Esophagus (tissue), 2 donors: ENCODE measurements around the gene FHOD3. TPM values are rescaled to one million over a fixed set of nuclear protein-coding genes. Genes with fewer than 3 reads are reported as not detected.

Experiments used
- H3K27ac ChIP-seq, 2 donors: one replicate each; pipeline ENCODE4 v1.5.1; 2013; ENCODE audit warnings: low read depth in 2 of 2, mild to moderate bottlenecking in 2 of 2, inconsistent platforms in 1 of 2, low read length in 1 of 2, moderate library complexity in 1 of 2
- H3K27me3 ChIP-seq, 2 donors: one replicate each; pipeline ENCODE4 v1.6.1; 2013; ENCODE audit warnings: low read length in 2 of 2, control low read depth in 1 of 2, mild to moderate bottlenecking in 1 of 2; ENCODE audit not compliant: insufficient read depth in 2 of 2, control insufficient read depth in 1 of 2
- H3K36me3 ChIP-seq, 2 donors: one replicate each; pipeline ENCODE4 v1.6.1; 2013; ENCODE audit warnings: low read length in 1 of 2; ENCODE audit not compliant: control insufficient read depth in 2 of 2, insufficient read depth in 2 of 2
- H3K4me1 ChIP-seq, 2 donors: one replicate each; pipeline ENCODE4 v1.6.1; 2013; ENCODE audit warnings: low read length in 1 of 2; ENCODE audit not compliant: control insufficient read depth in 2 of 2, insufficient read depth in 2 of 2
- H3K4me3 ChIP-seq, 2 donors: one replicate each; pipeline ENCODE4 v1.5.1; 2013; ENCODE audit warnings: low read length in 2 of 2, mild to moderate bottlenecking in 2 of 2, low read depth in 1 of 2, moderate library complexity in 1 of 2
- H3K9me3 ChIP-seq, 2 donors: one replicate each; pipeline ENCODE4 v1.6.1; 2013; ENCODE audit warnings: mild to moderate bottlenecking in 2 of 2, low read depth in 1 of 2, low read length in 1 of 2, moderate library complexity in 1 of 2; ENCODE audit not compliant: control insufficient read depth in 2 of 2, insufficient read depth in 1 of 2
- WGBS, 2 donors: extraction: QIAGEN DNeasy Blood & Tissue Kit; methylation state at CpG; one replicate each; pipeline ENCODE4 v1.1.7; 2013; 5-methylcytosine and 5-hydroxymethylcytosine counted together
- polyA plus RNA-seq, 2 donors: library from polyadenylated mRNA; stranded (reverse); fragments of 200-250 nt; gene quantifications; one replicate each; pipeline ENCODE4 v1.2.3, GENCODE V29; 2013
- donor health status: healthy with polysubstance abuse.
- donor health status: Bipolar disorder and iron deficiency.

Gene FHOD3
- polyA plus RNA-seq, 2 donors, result 3.7 to 11.1 TPM

GRCh38 chr18:36496022-36496421 is 198.5 kb downstream of the FHOD3 start:
- Histone ChIP-seq H3K4me1 (no peaks in the 10 kb centered on the region), H3K27ac (no peak overlapping the region), H3K4me3 (no peak overlapping the region), H3K27me3 (no peaks in the 10 kb centered on the region), H3K9me3 (no peaks in the 10 kb centered on the region), H3K36me3 (no peaks in the 10 kb centered on the region)

- no peak overlapping the region for H3K4me3 ChIP-seq
- H3K27me3 ChIP-seq, result no peaks in the 10 kb centered on the region
- H3K9me3 ChIP-seq, result no peaks in the 10 kb centered on the region
- no peaks in the 10 kb centered on the region for H3K36me3 ChIP-seq
- no peak overlapping the region for H3K27ac ChIP-seq
- H3K4me1 ChIP-seq, result no peaks in the 10 kb centered on the region
- WGBS, 2 donors, result 64 to 69% methylated on average over 3 of the region's 3 CpGs
Measured at GRCh38 chr18:36499938-36500337, 202.4 kb downstream of the FHOD3 start.

- H3K4me3 ChIP-seq, result no peak overlapping the region
- H3K9me3 ChIP-seq, result no peaks in the 10 kb centered on the region
- H3K4me1 ChIP-seq, result no peaks in the 10 kb centered on the region
- no peaks in the 10 kb centered on the region for H3K36me3 ChIP-seq
- WGBS, 2 donors, result 72 to 79% methylated on average over 2 of the region's 2 CpGs
- H3K27ac ChIP-seq, result no peak overlapping the region
- H3K27me3 ChIP-seq, result no peaks in the 10 kb centered on the region
Measured at GRCh38 chr18:36501100-36501499, 203.6 kb downstream of the FHOD3 start.

GRCh38 chr18:36503477-36503876 is 206.0 kb downstream of the FHOD3 start:
- H3K4me1 ChIP-seq, result no peaks in the 10 kb centered on the region
- no peaks in the 10 kb centered on the region for H3K27me3 ChIP-seq
- H3K9me3 ChIP-seq, result no peaks in the 10 kb centered on the region
- 75 to 85% methylated on average over 3 of the region's 3 CpGs for WGBS, 2 donors
- no peaks in the 10 kb centered on the region for H3K36me3 ChIP-seq
- no peak overlapping the region for H3K27ac ChIP-seq
- no peak overlapping the region for H3K4me3 ChIP-seq

- no peaks in the 10 kb centered on the region for H3K9me3 ChIP-seq
- H3K4me1 ChIP-seq, result no peaks in the 10 kb centered on the region
- no peaks in the 10 kb centered on the region for H3K27me3 ChIP-seq
- H3K27ac ChIP-seq, result no peak overlapping the region
- 80 to 81% methylated on average over 2 of the region's 2 CpGs for WGBS, 2 donors
- no peak overlapping the region for H3K4me3 ChIP-seq
- no peaks in the 10 kb centered on the region for H3K36me3 ChIP-seq
Measured at GRCh38 chr18:36504928-36505327, 207.4 kb downstream of the FHOD3 start.

- Histone ChIP-seq H3K4me1 (no peaks in the 10 kb centered on the region), H3K27me3 (no peaks in the 10 kb centered on the region), H3K27ac (no peak overlapping the region), H3K9me3 (no peaks in the 10 kb centered on the region), H3K36me3 (no peaks in the 10 kb centered on the region), H3K4me3 (no peak overlapping the region)
- WGBS, 2 donors, result 81% methylated on average over 1 of the region's 1 CpG
Measured at GRCh38 chr18:36505665-36506064, 208.2 kb downstream of the FHOD3 start.

- H3K27ac ChIP-seq, result no peak overlapping the region
- H3K4me3 ChIP-seq, result no peak overlapping the region
- H3K36me3 ChIP-seq, result no peaks in the 10 kb centered on the region
- WGBS, 2 donors, result 64% methylated on average over 9 of the region's 9 CpGs
- H3K4me1 ChIP-seq, result no peaks in the 10 kb centered on the region
- no peaks in the 10 kb centered on the region for H3K27me3 ChIP-seq
- no peaks in the 10 kb centered on the region for H3K9me3 ChIP-seq
Measured at GRCh38 chr18:36509646-36510197, 212.2 kb downstream of the FHOD3 start.

GRCh38 chr18:36511791-36512352 is 214.4 kb downstream of the FHOD3 start:
- H3K4me1 ChIP-seq, result no peaks in the 10 kb centered on the region
- H3K36me3 ChIP-seq, result no peaks in the 10 kb centered on the region
- no peak overlapping the region for H3K27ac ChIP-seq
- H3K4me3 ChIP-seq, result no peak overlapping the region
- no peaks in the 10 kb centered on the region for H3K9me3 ChIP-seq
- 65 to 66% methylated on average over 5 of the region's 5 CpGs for WGBS, 2 donors
- no peaks in the 10 kb centered on the region for H3K27me3 ChIP-seq

- Histone ChIP-seq H3K9me3 (no peaks in the 10 kb centered on the region), H3K27me3 (no peaks in the 10 kb centered on the region), H3K36me3 (no peaks in the 10 kb centered on the region), H3K4me3 (no peak overlapping the region), H3K27ac (no peak overlapping the region), H3K4me1 (no peaks in the 10 kb centered on the region)
- WGBS, 2 donors, result 51 to 55% methylated on average over 5 of the region's 5 CpGs
Measured at GRCh38 chr18:36513556-36513955, 216.0 kb downstream of the FHOD3 start.

- WGBS, 2 donors, result 86 to 88% methylated on average over 6 of the region's 6 CpGs
- H3K4me3 ChIP-seq, result no peak overlapping the region
Measured at GRCh38 chr18:36514778-36515177, 217.3 kb downstream of the FHOD3 start.

More at GRCh38 chr18:36514778-36515177, 217.3 kb downstream of the FHOD3 start:
- Histone ChIP-seq H3K27me3 (no peaks in the 10 kb centered on the region), H3K9me3 (no peaks in the 10 kb centered on the region), H3K36me3 (no peaks in the 10 kb centered on the region), H3K27ac (no peak overlapping the region), H3K4me1 (no peaks in the 10 kb centered on the region)
